PC-3 (cell line): ENCODE measurements around the gene KSR2. TPM values are rescaled to one million over a fixed set of nuclear protein-coding genes. Genes with fewer than 3 reads are reported as not detected.

ENCODE experiments used
- ATAC-seq: fragments of 200-7000 bp; cut with Tn5 transposase; 2 replicates; pipeline ENCODE4 v1.9.1; 2020; ENCODE audit warnings: mild to moderate bottlenecking, moderate library complexity
- BruUV-seq: library from RNA; stranded (reverse); fragments of 400-500 nt; replicated peaks from 2 replicates; lab custom pipeline; 2021; lab: Mats Ljungman, UMichigan
- CTCF ChIA-PET: fragments of 300-600 bp; sonication (Branson Sonifier 250); formaldehyde crosslinking; loops from one replicate; lab custom pipeline; 2022; ENCODE audit warnings: antibody characterized with exemption; lab: Charles Lee
- POLR2A ChIA-PET: fragments of 300-600 bp; sonication (Branson Sonifier 250); formaldehyde crosslinking; loops from one replicate; lab custom pipeline; 2022; ENCODE audit warnings: antibody characterized with exemption; ENCODE audit not compliant: unreplicated experiment; lab: Charles Lee
- DNase-seq: peaks from one replicate; pipeline ENCODE4 v3.0.0-alpha.2; 2015
- H2AFZ ChIP-seq: fragments of 300-600 bp; sonication (generic); 2 replicates; pipeline ENCODE4 v1.6.0; 2016; ENCODE audit warnings: antibody characterized with exemption, low read length
- H3F3A ChIP-seq: fragments of 300-600 bp; sonication (generic); one replicate; pipeline ENCODE4 v1.6.0; 2017; ENCODE audit warnings: antibody characterized with exemption, low read length, control low read depth, mild to moderate bottlenecking; ENCODE audit not compliant: unreplicated experiment
- H3K27ac ChIP-seq: fragments of 300-600 bp; sonication (generic); 2 replicates; pipeline ENCODE4 v1.5.1; 2016; ENCODE audit warnings: mild to moderate bottlenecking, low read length
- H3K27me3 ChIP-seq: fragments of 300-600 bp; sonication (generic); 2 replicates; pipeline ENCODE4 v1.6.1; 2016; ENCODE audit warnings: low read length, mixed read lengths
- H3K36me3 ChIP-seq: fragments of 300-600 bp; sonication (generic); 2 replicates; pipeline ENCODE4 v1.6.1; 2016; ENCODE audit warnings: low read depth, mixed run types, low read length, mixed read lengths
- H3K4me1 ChIP-seq: fragments of 300-600 bp; sonication (generic); 2 replicates; pipeline ENCODE4 v1.5.1; 2016; ENCODE audit warnings: low read length; ENCODE audit not compliant: insufficient read depth
- H3K4me2 ChIP-seq: fragments of 300-600 bp; sonication (generic); 2 replicates; pipeline ENCODE4 v1.6.0; 2016; ENCODE audit warnings: low read length
- H3K4me3 ChIP-seq: fragments of 300-600 bp; sonication (generic); 2 replicates; pipeline ENCODE4 v1.5.1; 2016; ENCODE audit warnings: mild to moderate bottlenecking, low read length, mixed read lengths
- H3K79me2 ChIP-seq: fragments of 300-600 bp; sonication (generic); 2 replicates; pipeline ENCODE4 v1.6.1; 2017; ENCODE audit warnings: low read length, mixed read lengths
- H3K9ac ChIP-seq: fragments of 300-600 bp; sonication (generic); 2 replicates; pipeline ENCODE4 v1.6.0; 2016; ENCODE audit warnings: mild to moderate bottlenecking, low read length
- H3K9me2 ChIP-seq: fragments of 300-600 bp; sonication (generic); replicated peaks from 2 replicates; pipeline ENCODE4 v1.6.1; 2016; ENCODE audit warnings: mixed run types, low read length, mixed read lengths
- H3K9me3 ChIP-seq: fragments of 300-600 bp; sonication (generic); 2 replicates; pipeline ENCODE4 v1.6.1; 2016; ENCODE audit warnings: low read length, mixed read lengths
- H4K20me1 ChIP-seq: fragments of 300-600 bp; sonication (generic); 2 replicates; pipeline ENCODE4 v1.6.1; 2016; ENCODE audit warnings: low read length, mixed read lengths
- CTCF ChIP-seq: fragments of 300-600 bp; sonication (generic); conservative IDR thresholded peaks from 2 replicates; pipeline ENCODE4 v1.5.1; 2017; ENCODE audit warnings: antibody characterized with exemption, low read depth, mild to moderate bottlenecking, low read length
- EZH2 ChIP-seq: fragments of 300-600 bp; sonication (generic); IDR thresholded peaks from one replicate; pipeline ENCODE4 v1.6.1; 2017; ENCODE audit warnings: antibody characterized with exemption, mild to moderate bottlenecking, low read length; ENCODE audit not compliant: unreplicated experiment
- EZH2phosphoT487 ChIP-seq: fragments of 300-600 bp; sonication (generic); IDR thresholded peaks from 2 replicates; pipeline ENCODE4 v1.6.1; 2018; ENCODE audit warnings: mild to moderate bottlenecking, antibody characterized with exemption, low read length, borderline replicate concordance
- intact Hi-C: fragments of 100-400 bp; cut with micrococcal nuclease; formaldehyde crosslinking; loops from 2 replicates; pipeline ENCODE4 v1.9.0; 2023
- total RNA-seq: library from RNA; depleted of rRNA; stranded (reverse); fragments of >200 nt; gene quantifications from 2 replicates; pipeline ENCODE4 v1.2.3, GENCODE V29; 2014

Gene KSR2
- total RNA-seq, 1 experiment from 2014 or later = 0.80 TPM

DNA sequence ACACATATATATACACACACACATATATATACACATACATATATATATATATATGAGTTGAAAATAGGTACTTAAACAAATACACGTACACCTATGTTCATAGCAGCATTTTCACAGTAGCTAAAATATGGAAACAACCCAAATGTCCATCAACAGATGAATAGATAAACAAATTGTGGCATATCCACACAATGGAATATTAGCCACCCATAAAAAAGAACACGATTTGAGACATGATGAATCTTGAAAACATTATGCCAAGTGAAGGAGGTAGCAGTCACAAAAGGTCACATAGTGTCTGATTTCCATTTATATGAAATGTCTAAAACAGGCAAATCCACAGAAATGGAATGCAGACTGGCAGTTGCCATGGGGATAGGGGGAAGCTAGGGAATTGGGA lies 276.3 kb downstream of the KSR2 start:
- Histone ChIP-seq H3K9me3 (no peaks in the 10 kb centered on the region), H3K4me2 (no peak overlapping the region), H3K4me3 (no peak overlapping the region), H2AFZ (no peak overlapping the region), H3K36me3 (no peaks in the 10 kb centered on the region), H3F3A (no peaks in the 10 kb centered on the region), H4K20me1 (no peaks in the 10 kb centered on the region), H3K9ac (no peak overlapping the region), H3K9me2 (no peaks in the 10 kb centered on the region), H3K4me1 (peaks cover 15% of the 10 kb centered on the region), H3K27me3 (no peaks in the 10 kb centered on the region), H3K27ac (no peak overlapping the region), H3K79me2 (no peaks in the 10 kb centered on the region)
- ChIA-PET POLR2A (no interaction called here), CTCF (no interaction called here)
- BruUV-seq = no TSS peak
- DNase-seq = no peak
- no peak for TF ChIP-seq CTCF
- no peak for TF ChIP-seq EZH2phosphoT487
- TF ChIP-seq EZH2 = no peak
- no peak for ATAC-seq
- intact Hi-C loops = no loop called here

- H3K9me2 ChIP-seq = no peaks in the 10 kb centered on the region
- H3K27me3 ChIP-seq = no peaks in the 10 kb centered on the region
- no peaks in the 10 kb centered on the region for H3K36me3 ChIP-seq
- ChIA-PET CTCF (no interaction called here), POLR2A (no interaction called here)
- no peak overlapping the region for H3K9ac ChIP-seq
- no peak overlapping the region for H3K27ac ChIP-seq
- H4K20me1 ChIP-seq = no peaks in the 10 kb centered on the region
- H3F3A ChIP-seq = peaks cover 15% of the 10 kb centered on the region
- ATAC-seq = no peak
- intact Hi-C loops = loop anchor here (5.0 to 10.0 kb wide), 4 partner anchors 102 to 365 kb away; no protein-coding TSS in a partner anchor
- TF ChIP-seq EZH2phosphoT487 (no peak), CTCF (no peak), EZH2 (no peak)
- BruUV-seq = no TSS peak
- H2AFZ ChIP-seq = no peak overlapping the region
- H3K9me3 ChIP-seq = no peaks in the 10 kb centered on the region
- H3K4me3 ChIP-seq = no peak overlapping the region
- no peak overlapping the region for H3K4me2 ChIP-seq
- DNase-seq = no peak
- peaks cover 40% of the 10 kb centered on the region for H3K4me1 ChIP-seq
- no peaks in the 10 kb centered on the region for H3K79me2 ChIP-seq
These were observed 278.9 kb downstream of the KSR2 start for GRCh38 chr12:117689857-117690256.

GRCh38 chr12:117688446-117688845 lies 280.3 kb downstream of the KSR2 start:
- Histone ChIP-seq H3K27me3 (no peaks in the 10 kb centered on the region), H3K27ac (no peak overlapping the region), H3K36me3 (no peaks in the 10 kb centered on the region), H3K4me2 (no peak overlapping the region), H3F3A (peaks cover 15% of the 10 kb centered on the region), H3K4me1 (peaks cover 51% of the 10 kb centered on the region), H3K4me3 (no peak overlapping the region), H4K20me1 (no peaks in the 10 kb centered on the region), H3K79me2 (no peaks in the 10 kb centered on the region), H3K9me2 (no peaks in the 10 kb centered on the region), H3K9ac (no peak overlapping the region), H3K9me3 (no peaks in the 10 kb centered on the region), H2AFZ (no peak overlapping the region)
- DNase-seq (no peak), ATAC-seq (no peak)
- ChIA-PET POLR2A (no interaction called here), CTCF (no interaction called here)
- intact Hi-C loops = loop anchor here (5.0 to 10.0 kb wide), 4 partner anchors 104 to 366 kb away; no protein-coding TSS in a partner anchor
- no TSS peak for BruUV-seq
- no peak for TF ChIP-seq EZH2phosphoT487
- TF ChIP-seq EZH2 = no peak
- no peak for TF ChIP-seq CTCF
